ENCODE data around the gene SATB1.

The SATB1 gene

GRCh38 chr3:18446149-18446825 lies 21.1 kb upstream of the SATB1 start:
- H3K9ac ChIP-seq (ENCODE audit: insufficient read length, low read depth) = no peak overlapping the region
- peaks cover 51% of the 10 kb centered on the region for H3K27me3 ChIP-seq (ENCODE audit: insufficient read depth, insufficient read length)
- H3K4me1 ChIP-seq (ENCODE audit: insufficient read depth, insufficient read length) = peaks cover 3% of the 10 kb centered on the region
- H3K4me3 ChIP-seq (ENCODE audit: insufficient read length, low read depth) = peak overlapping the region; percentile 60
- DNase-seq (ENCODE audit: low read depth, low spot score) = no peak
- TF ChIP-seq YY1 (IDR thresholded peaks at IDR 0.05; ENCODE audit: insufficient read depth, insufficient read length) (no peak), ZNF274 (IDR thresholded peaks at IDR 0.05; ENCODE audit: low read depth, low read length) (no peak), SUZ12 (IDR thresholded peaks at IDR 0.05; ENCODE audit: extremely low read depth, insufficient read depth, insufficient read length) (no peak)
- no peaks in the 10 kb centered on the region for H3K36me3 ChIP-seq (ENCODE audit: insufficient read depth, insufficient read length, low read length)
- peaks cover 11% of the 10 kb centered on the region for H3K9me3 ChIP-seq (ENCODE audit: insufficient read depth, low read length)

GRCh38 chr3:18445401-18446148 lies 20.4 kb upstream of the SATB1 start:
- Histone ChIP-seq H3K36me3 (ENCODE audit: insufficient read depth, insufficient read length, low read length) (no peaks in the 10 kb centered on the region), H3K9me3 (ENCODE audit: insufficient read depth, low read length) (peaks cover 11% of the 10 kb centered on the region), H3K4me3 (ENCODE audit: insufficient read length, low read depth) (peak overlapping the region; percentile 60), H3K9ac (ENCODE audit: insufficient read length, low read depth) (peak overlapping the region; percentile 73), H3K27me3 (ENCODE audit: insufficient read depth, insufficient read length) (peaks cover 58% of the 10 kb centered on the region), H3K4me1 (ENCODE audit: insufficient read depth, insufficient read length) (peaks cover 3% of the 10 kb centered on the region)
- TF ChIP-seq ZNF274 (IDR thresholded peaks at IDR 0.05; ENCODE audit: low read depth, low read length) = no peak
- no peak for TF ChIP-seq SUZ12 (IDR thresholded peaks at IDR 0.05; ENCODE audit: extremely low read depth, insufficient read depth, insufficient read length)
- TF ChIP-seq YY1 (IDR thresholded peaks at IDR 0.05; ENCODE audit: insufficient read depth, insufficient read length) = no peak
- DNase-seq (ENCODE audit: low read depth, low spot score) = no peak

GRCh38 chr3:18444595-18445400 lies 19.7 kb upstream of the SATB1 start:
- Histone ChIP-seq H3K27me3 (ENCODE audit: insufficient read depth, insufficient read length) (peaks cover 66% of the 10 kb centered on the region), H3K4me1 (ENCODE audit: insufficient read depth, insufficient read length) (peaks cover 3% of the 10 kb centered on the region), H3K9me3 (ENCODE audit: insufficient read depth, low read length) (peaks cover 11% of the 10 kb centered on the region), H3K36me3 (ENCODE audit: insufficient read depth, insufficient read length, low read length) (no peaks in the 10 kb centered on the region), H3K4me3 (ENCODE audit: insufficient read length, low read depth) (peak overlapping the region; percentile 60), H3K9ac (ENCODE audit: insufficient read length, low read depth) (peak overlapping the region; percentile 74)
- DNase-seq (ENCODE audit: low read depth, low spot score) = no peak
- TF ChIP-seq YY1 (IDR thresholded peaks at IDR 0.05; ENCODE audit: insufficient read depth, insufficient read length) (no peak), SUZ12 (IDR thresholded peaks at IDR 0.05; ENCODE audit: extremely low read depth, insufficient read depth, insufficient read length) (no peak), ZNF274 (IDR thresholded peaks at IDR 0.05; ENCODE audit: low read depth, low read length) (no peak)

DNA sequence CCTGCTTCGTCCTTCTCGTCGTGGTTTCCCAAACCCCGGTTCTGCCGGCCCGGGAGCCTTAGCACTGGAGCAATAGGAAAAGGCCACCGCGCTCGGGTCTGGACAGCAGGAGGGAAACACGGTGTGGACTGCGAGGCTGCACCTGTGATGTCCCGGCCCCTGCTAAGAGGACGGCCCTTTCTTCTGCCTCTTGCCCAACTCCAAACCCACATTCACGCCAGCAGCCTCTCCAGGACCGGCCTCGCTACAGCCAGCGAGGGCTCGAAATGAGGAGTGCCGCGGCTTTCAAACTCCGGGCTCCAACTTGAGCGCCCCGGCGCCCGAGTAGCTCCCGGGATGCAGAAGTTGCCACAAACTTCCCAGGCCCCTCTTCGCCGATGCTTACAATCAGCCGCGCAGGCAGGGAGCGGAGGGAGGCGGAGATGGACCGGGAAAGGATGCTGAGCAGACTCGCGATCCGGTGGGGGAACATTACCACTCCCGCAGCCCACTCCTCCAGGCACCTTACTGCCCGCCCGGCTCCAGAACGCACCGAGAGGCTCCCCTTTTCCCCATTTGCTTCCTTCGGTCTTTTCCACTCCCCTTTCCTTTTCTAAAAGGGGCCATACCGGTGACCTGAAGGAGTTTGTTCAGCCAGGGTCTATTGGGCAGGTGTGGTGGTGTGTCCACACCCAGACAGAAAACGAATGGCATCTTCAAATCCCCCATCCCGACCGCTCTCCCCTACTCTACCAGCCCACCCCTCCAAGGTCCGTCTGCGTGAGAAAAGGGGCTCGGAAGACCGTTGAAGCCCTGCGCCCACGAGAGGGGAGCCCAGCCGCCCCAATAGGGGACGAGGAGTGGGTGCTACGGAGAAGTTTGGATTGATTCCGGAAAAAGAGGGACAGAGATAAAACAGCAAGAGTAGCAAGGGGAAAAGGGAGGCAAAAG lies 18.8 kb upstream of the SATB1 start:
- Histone ChIP-seq H3K9me3 (ENCODE audit: insufficient read depth, low read length) (peaks cover 5% of the 10 kb centered on the region), H3K9ac (ENCODE audit: insufficient read length, low read depth) (peak overlapping the region; percentile 74), H3K36me3 (ENCODE audit: insufficient read depth, insufficient read length, low read length) (no peaks in the 10 kb centered on the region), H3K4me3 (ENCODE audit: insufficient read length, low read depth) (peak overlapping the region; percentile 60), H3K4me1 (ENCODE audit: insufficient read depth, insufficient read length) (peaks cover 3% of the 10 kb centered on the region), H3K27me3 (ENCODE audit: insufficient read depth, insufficient read length) (peaks cover 73% of the 10 kb centered on the region)
- TF ChIP-seq YY1 (IDR thresholded peaks at IDR 0.05; ENCODE audit: insufficient read depth, insufficient read length) (no peak), SUZ12 (IDR thresholded peaks at IDR 0.05; ENCODE audit: extremely low read depth, insufficient read depth, insufficient read length) (peak; percentile 75)
- DNase-seq (ENCODE audit: low read depth, low spot score) = no peak

- H3K9me3 ChIP-seq (ENCODE audit: insufficient read depth, low read length) = no peaks in the 10 kb centered on the region
- peaks cover 78% of the 10 kb centered on the region for H3K27me3 ChIP-seq (ENCODE audit: insufficient read depth, insufficient read length)
- H3K4me1 ChIP-seq (ENCODE audit: insufficient read depth, insufficient read length) = peaks cover 3% of the 10 kb centered on the region
- peak overlapping the region; percentile 60 for H3K4me3 ChIP-seq (ENCODE audit: insufficient read length, low read depth)
- DNase-seq (ENCODE audit: low read depth, low spot score) = no peak
- TF ChIP-seq ZNF274 (IDR thresholded peaks at IDR 0.05; ENCODE audit: low read depth, low read length) = no peak
- peak; percentile 57 for TF ChIP-seq SUZ12 (IDR thresholded peaks at IDR 0.05; ENCODE audit: extremely low read depth, insufficient read depth, insufficient read length)
- TF ChIP-seq YY1 (IDR thresholded peaks at IDR 0.05; ENCODE audit: insufficient read depth, insufficient read length) = no peak
- peak overlapping the region; percentile 33 for H3K9ac ChIP-seq (ENCODE audit: insufficient read length, low read depth)
- H3K36me3 ChIP-seq (ENCODE audit: insufficient read depth, insufficient read length, low read length) = no peaks in the 10 kb centered on the region
These were observed 17.9 kb upstream of the SATB1 start for GRCh38 chr3:18442756-18443664.

DNA sequence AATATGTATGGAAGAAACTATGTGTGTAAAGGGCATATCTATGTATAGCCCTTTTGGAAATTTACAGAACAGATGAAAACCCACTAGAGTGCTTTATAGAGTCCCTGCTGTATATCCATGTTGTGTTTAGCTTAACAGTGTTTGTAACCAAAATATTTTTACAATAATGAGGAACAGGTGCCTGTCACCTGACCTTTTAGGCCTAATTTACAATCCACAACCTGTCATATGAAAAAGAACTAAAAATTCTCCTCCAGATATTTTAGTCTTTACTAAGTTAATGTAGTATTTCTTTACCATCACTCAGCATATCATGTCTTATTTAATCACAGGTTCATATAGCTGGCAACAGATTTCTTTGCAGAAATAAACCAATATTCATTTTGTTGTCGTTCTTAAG lies 16.4 kb upstream of the SATB1 start:
- Histone ChIP-seq H3K36me3 (ENCODE audit: insufficient read depth, insufficient read length, low read length) (no peaks in the 10 kb centered on the region), H3K27me3 (ENCODE audit: insufficient read depth, insufficient read length) (peaks cover 73% of the 10 kb centered on the region), H3K4me3 (ENCODE audit: insufficient read length, low read depth) (no peak overlapping the region), H3K9ac (ENCODE audit: insufficient read length, low read depth) (no peak overlapping the region), H3K4me1 (ENCODE audit: insufficient read depth, insufficient read length) (peaks cover 3% of the 10 kb centered on the region), H3K9me3 (ENCODE audit: insufficient read depth, low read length) (no peaks in the 10 kb centered on the region)
- no peak for TF ChIP-seq ZNF274 (IDR thresholded peaks at IDR 0.05; ENCODE audit: low read depth, low read length)
- no peak for TF ChIP-seq YY1 (IDR thresholded peaks at IDR 0.05; ENCODE audit: insufficient read depth, insufficient read length)
- no peak for TF ChIP-seq SUZ12 (IDR thresholded peaks at IDR 0.05; ENCODE audit: extremely low read depth, insufficient read depth, insufficient read length)
- DNase-seq (ENCODE audit: low read depth, low spot score) = no peak

Measured in NT2/D1 (cell line).